Gastrocnemius medialis (tissue), 4 donors: ENCODE results near the gene KHDRBS2. TPM values are rescaled to one million over a fixed set of nuclear protein-coding genes. Genes with fewer than 3 reads are reported as not detected.

Experiments
- ATAC-seq, 2 donors: fragments of 150-250 bp; one replicate each; pipeline ENCODE4 v1.9.1; 2016
- DNase-seq, 2 donors: peaks; one replicate each; pipeline ENCODE4 v3.0.0-alpha.2; 2019
- H3K27ac ChIP-seq, 4 donors: fragments of 200-600 bp; sonication (generic); 1 replicate in 1 of 4; 2 replicates in 3 of 4; pipeline ENCODE4 v1.5.1; 2016 to 2018; ENCODE audit warnings: mild to moderate bottlenecking in 2 of 4, moderate library complexity in 1 of 4
- H3K27me3 ChIP-seq, 3 donors: fragments of 200-600 bp; sonication (generic) in 2 of 3; 1 replicate in 1 of 3; 2 replicates in 2 of 3; pipeline versions ENCODE4 v1.5.1 to v1.6.0; 2016 to 2019; ENCODE audit warnings: mild to moderate bottlenecking in 1 of 3, moderate library complexity in 1 of 3
- H3K36me3 ChIP-seq, 2 donors: fragments of 200-600 bp; sonication (generic) in 1 of 2; one replicate each; pipeline ENCODE4 v1.5.1; 2017 to 2018
- H3K4me1 ChIP-seq, 2 donors: fragments of 200-600 bp; sonication (generic) in 1 of 2; one replicate each; pipeline ENCODE4 v1.5.1; 2016 to 2017; ENCODE audit warnings: mild to moderate bottlenecking in 2 of 2
- H3K4me3 ChIP-seq, 4 donors: fragments of 200-600 bp; sonication (generic) in 3 of 4; 1 replicate in 1 of 4; 2 replicates in 3 of 4; pipeline ENCODE4 v1.5.1; 2016 to 2019; ENCODE audit warnings: mild to moderate bottlenecking in 2 of 4
- H3K9me3 ChIP-seq, 3 donors: fragments of 200-600 bp; sonication (generic) in 2 of 3; 1 replicate in 1 of 3; 2 replicates in 2 of 3; pipeline ENCODE4 v1.5.1; 2016 to 2019
- POLR2A ChIP-seq, 2 donors: fragments of 450-650 bp; IDR thresholded peaks; one replicate each; pipeline ENCODE4 v1.6.1; 2017; ENCODE audit warnings: antibody characterized with exemption in 2 of 2, mild to moderate bottlenecking in 2 of 2, moderate library complexity in 2 of 2
- in situ Hi-C, 4 donors: fragments of 200-750 bp; cut with MboI; loops; one replicate each; pipeline versions ENCODE4 v1.15.0 to v1.8.0; 2017; ENCODE audit warnings: low sequenced_read_pairs in 4 of 4
- intact Hi-C: fragments of 100-400 bp; cut with DNase I; formaldehyde crosslinking; loops from one replicate; pipeline ENCODE4 v1.15.1; 2023; ENCODE audit warnings: low total_unique reads
- total RNA-seq, 4 donors: library from RNA; depleted of rRNA; stranded (reverse); fragments of >200 nt; gene quantifications; one replicate each; pipeline versions ENCODE4 v1.1.0 to v1.2.3, GENCODE V29; 2016
- TF ChIP-seq, protein P1 (sequence below), 5 experiments: fragments of 450-650 bp in 3 of 5; fragments of 200-600 bp in 2 of 5; sonication (generic) in 2 of 5; IDR thresholded peaks in 4 of 5; conservative IDR thresholded peaks in 1 of 5; 1 replicate in 4 of 5; 2 replicates in 1 of 5; pipeline ENCODE4 v1.5.1; 2016 to 2019; ENCODE audit warnings: antibody characterized with exemption in 5 of 5, mild to moderate bottlenecking in 3 of 5, moderate library complexity in 3 of 5

The KHDRBS2 gene
- total RNA-seq, 4 donors from 2014 or later: 0.44 TPM; not detected in 3

DNA sequence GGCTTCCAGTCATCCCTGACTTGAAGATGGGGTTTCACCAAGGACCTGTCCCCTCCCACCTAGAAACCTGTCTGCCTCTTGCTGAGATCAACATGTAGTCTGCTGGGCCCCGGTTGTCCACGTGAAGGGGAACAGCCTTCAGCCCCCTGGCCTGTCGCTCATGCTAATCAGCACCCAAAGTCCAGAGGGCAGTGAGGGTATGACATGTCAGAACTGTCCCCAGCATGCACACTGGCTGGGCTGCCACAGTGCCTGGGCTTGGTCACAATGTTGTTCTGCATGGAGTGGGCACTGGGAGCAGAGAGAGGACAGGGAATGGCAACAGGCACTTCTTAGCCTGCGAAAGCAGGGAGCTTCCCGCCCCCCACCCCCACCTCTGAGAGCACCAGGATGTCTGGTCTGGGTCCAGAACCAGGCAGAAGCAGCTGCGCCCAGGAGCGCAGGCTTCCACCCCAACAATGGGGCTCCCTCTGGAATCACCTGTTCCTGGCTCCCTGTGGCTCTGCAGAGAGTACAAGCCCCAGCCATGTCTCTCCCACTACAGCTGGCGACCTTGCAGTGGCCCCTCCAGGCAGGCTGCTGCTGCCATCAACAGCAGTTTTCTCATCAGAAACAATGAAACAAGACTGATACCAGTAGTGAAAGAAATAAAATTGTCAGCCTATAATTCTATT is 182.7 kb downstream of the KHDRBS2 start:
- Histone ChIP-seq H3K36me3 (no peaks in the 10 kb centered on the region), H3K27me3 (no peaks in the 10 kb centered on the region), H3K4me3 (no peak overlapping the region), H3K9me3 (no peaks in the 10 kb centered on the region), H3K4me1 (no peaks in the 10 kb centered on the region), H3K27ac (no peak overlapping the region)
- intact Hi-C loops: no loop called here
- DNase-seq: no peak
- in situ Hi-C loops: no loop called here
- no peak for ATAC-seq
- TF ChIP-seq POLR2A (IDR thresholded peaks at IDR 0.05): no peak

DNA sequence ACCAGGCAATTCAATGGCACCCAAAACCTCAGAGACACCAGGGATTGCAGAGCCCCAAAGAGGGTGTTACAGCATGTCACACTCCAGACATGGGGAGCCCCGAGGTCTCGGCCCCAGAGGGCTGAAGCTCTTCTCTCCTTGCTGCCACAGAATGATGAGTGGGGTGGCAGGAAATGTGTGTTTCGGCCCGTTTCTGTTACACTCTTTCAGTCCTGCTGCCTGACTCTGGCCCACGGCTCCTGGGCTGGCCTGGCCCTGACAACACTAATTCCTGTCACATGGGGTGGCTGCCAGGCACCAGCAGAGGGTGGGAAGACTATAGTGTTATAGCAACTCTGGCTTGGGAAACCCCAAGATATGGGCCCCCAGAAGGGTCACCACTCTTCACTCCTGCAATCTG is 183.6 kb downstream of the KHDRBS2 start:
- H3K36me3 ChIP-seq: no peaks in the 10 kb centered on the region
- in situ Hi-C loops: no loop called here
- DNase-seq: no peak
- no peak overlapping the region for H3K4me3 ChIP-seq
- no peak for ATAC-seq
- no peak for TF ChIP-seq POLR2A (IDR thresholded peaks at IDR 0.05)
- TF ChIP-seq, protein P1, sequence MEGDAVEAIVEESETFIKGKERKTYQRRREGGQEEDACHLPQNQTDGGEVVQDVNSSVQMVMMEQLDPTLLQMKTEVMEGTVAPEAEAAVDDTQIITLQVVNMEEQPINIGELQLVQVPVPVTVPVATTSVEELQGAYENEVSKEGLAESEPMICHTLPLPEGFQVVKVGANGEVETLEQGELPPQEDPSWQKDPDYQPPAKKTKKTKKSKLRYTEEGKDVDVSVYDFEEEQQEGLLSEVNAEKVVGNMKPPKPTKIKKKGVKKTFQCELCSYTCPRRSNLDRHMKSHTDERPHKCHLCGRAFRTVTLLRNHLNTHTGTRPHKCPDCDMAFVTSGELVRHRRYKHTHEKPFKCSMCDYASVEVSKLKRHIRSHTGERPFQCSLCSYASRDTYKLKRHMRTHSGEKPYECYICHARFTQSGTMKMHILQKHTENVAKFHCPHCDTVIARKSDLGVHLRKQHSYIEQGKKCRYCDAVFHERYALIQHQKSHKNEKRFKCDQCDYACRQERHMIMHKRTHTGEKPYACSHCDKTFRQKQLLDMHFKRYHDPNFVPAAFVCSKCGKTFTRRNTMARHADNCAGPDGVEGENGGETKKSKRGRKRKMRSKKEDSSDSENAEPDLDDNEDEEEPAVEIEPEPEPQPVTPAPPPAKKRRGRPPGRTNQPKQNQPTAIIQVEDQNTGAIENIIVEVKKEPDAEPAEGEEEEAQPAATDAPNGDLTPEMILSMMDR (IDR thresholded peaks at IDR 0.05 in 4 of 5, conservative IDR thresholded peaks at IDR 0.05 in 1 of 5): no peak
- H3K27ac ChIP-seq: no peak overlapping the region
- H3K4me1 ChIP-seq: no peaks in the 10 kb centered on the region
- intact Hi-C loops: no loop called here
- H3K9me3 ChIP-seq: no peaks in the 10 kb centered on the region
- no peaks in the 10 kb centered on the region for H3K27me3 ChIP-seq

DNA sequence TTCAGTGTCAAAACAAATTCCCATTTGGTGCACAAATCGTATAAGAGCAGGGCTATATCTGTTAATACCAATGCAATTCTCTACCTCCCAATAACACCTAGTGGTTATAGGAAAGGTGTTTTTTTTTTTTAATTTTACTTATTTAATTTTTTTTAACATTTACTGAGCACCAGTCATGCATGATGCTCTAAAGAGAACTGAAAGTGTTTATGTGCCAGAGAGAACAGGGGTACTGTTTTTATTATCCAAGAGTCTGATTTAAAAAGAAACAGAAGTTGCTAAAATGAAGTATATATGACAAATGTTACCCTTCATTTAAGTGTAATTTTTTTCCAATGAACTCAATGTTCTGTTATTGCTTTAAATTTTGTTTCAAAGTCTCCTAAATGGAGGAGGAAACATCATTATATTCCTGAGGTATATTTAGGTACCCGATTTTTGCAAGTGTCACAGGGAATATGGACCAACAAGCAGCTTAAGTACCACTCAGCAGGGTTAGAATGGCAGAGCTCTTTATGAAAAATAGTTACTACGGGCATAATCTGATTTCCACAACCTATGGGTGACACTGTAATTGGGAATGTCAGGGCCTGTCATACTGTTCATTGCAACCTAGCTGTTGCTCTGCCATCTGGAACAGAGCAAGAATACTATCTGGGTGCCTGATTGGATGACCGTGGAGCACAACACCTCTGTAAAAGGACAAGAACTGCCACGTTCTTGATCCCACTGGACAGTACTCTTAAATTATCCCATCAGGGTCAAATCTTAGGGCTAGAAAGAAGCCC is 195.4 kb downstream of the KHDRBS2 start:
- intact Hi-C loops: no loop called here
- in situ Hi-C loops: no loop called here
- no peaks in the 10 kb centered on the region for H3K4me1 ChIP-seq

DNA sequence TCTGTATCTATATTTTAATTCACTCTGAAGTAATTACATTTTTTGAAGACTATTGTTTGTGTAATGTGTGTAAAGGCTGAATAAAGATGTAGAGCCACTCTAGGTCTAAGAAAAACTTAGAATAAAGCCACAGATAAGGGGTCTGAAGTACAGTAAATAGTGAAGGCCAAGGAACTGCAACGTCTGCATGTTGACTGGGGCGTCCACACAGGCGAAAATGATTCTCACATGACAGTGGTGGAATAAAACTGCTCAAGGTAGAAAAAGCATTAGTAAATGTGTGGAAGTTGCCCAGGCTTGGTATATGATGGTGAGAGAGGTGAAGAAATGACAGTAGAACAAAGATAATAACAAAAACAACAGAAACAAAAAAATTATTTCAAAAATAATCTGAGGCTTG is 196.2 kb downstream of the KHDRBS2 start:
- no peak for ATAC-seq
- Histone ChIP-seq H3K9me3 (no peaks in the 10 kb centered on the region), H3K27ac (no peak overlapping the region), H3K4me3 (no peak overlapping the region), H3K27me3 (no peaks in the 10 kb centered on the region), H3K4me1 (no peaks in the 10 kb centered on the region), H3K36me3 (no peaks in the 10 kb centered on the region)
- DNase-seq: no peak
- TF ChIP-seq POLR2A (IDR thresholded peaks at IDR 0.05): no peak
- TF ChIP-seq, protein P1 (IDR thresholded peaks at IDR 0.05 in 4 of 5, conservative IDR thresholded peaks at IDR 0.05 in 1 of 5): no peak
- intact Hi-C loops (no loop called here), in situ Hi-C loops (no loop called here)

More for the DNA sequence above, 195.4 kb downstream of the KHDRBS2 start:
- DNase-seq (no peak), ATAC-seq (no peak)
- no peaks in the 10 kb centered on the region for H3K27me3 ChIP-seq
- TF ChIP-seq POLR2A (IDR thresholded peaks at IDR 0.05): no peak
- TF ChIP-seq, protein P1 (IDR thresholded peaks at IDR 0.05 in 4 of 5, conservative IDR thresholded peaks at IDR 0.05 in 1 of 5): no peak
- H3K36me3 ChIP-seq: no peaks in the 10 kb centered on the region
- H3K27ac ChIP-seq: no peak overlapping the region
- H3K9me3 ChIP-seq: no peaks in the 10 kb centered on the region
- H3K4me3 ChIP-seq: no peak overlapping the region

DNA sequence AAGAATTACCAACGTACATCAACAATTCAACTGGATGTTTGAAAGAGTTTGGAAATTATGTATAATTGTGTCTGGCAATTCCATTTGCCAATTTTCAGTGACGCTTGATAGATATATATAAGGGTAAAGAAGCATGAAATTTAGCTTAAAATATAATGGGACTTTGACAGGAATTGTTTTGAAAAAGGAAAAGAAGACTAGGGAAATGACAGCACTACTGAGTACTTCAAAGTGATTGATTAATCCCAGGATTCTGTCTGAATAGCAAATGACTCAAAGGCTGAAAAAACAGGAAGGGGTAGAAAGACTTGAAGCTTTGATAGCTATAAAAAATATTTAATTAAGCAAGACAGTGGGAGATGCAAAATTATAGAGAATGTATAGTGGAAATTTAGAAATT is 200.0 kb downstream of the KHDRBS2 start:
- in situ Hi-C loops (no loop called here), intact Hi-C loops (no loop called here)
- H3K36me3 ChIP-seq: no peaks in the 10 kb centered on the region
- ATAC-seq: no peak
- H3K4me3 ChIP-seq: no peak overlapping the region
- no peaks in the 10 kb centered on the region for H3K9me3 ChIP-seq
- H3K27ac ChIP-seq: no peak overlapping the region
- H3K27me3 ChIP-seq: no peaks in the 10 kb centered on the region
- H3K4me1 ChIP-seq: no peaks in the 10 kb centered on the region
- no peak for TF ChIP-seq POLR2A (IDR thresholded peaks at IDR 0.05)
- TF ChIP-seq, protein P1 (IDR thresholded peaks at IDR 0.05 in 4 of 5, conservative IDR thresholded peaks at IDR 0.05 in 1 of 5): no peak
- DNase-seq: no peak
